ENCODE results near the gene TMEM72. TPM values are rescaled to one million over a fixed set of nuclear protein-coding genes. Genes with fewer than 3 reads are reported as not detected.

The TMEM72 gene
- total RNA-seq, 1 experiment from 2014 or later: not detected

- H3K9me3 ChIP-seq: no peaks in the 10 kb centered on the region
- H3K36me3 ChIP-seq (ENCODE audit: control insufficient read depth, insufficient read depth, low read length): no peaks in the 10 kb centered on the region
- Mint-ChIP-seq H3K4me3 (ENCODE audit: unreplicated experiment) (no peak overlapping the region), H3K4me1 (ENCODE audit: low read depth, unreplicated experiment) (no peaks in the 10 kb centered on the region), H3K36me3 (ENCODE audit: insufficient read depth, unreplicated experiment) (no peaks in the 10 kb centered on the region), H3K27me3 (ENCODE audit: insufficient read depth, unreplicated experiment) (peaks cover 13% of the 10 kb centered on the region), H3K9me3 (ENCODE audit: unreplicated experiment) (no peaks in the 10 kb centered on the region), H3K27ac (ENCODE audit: unreplicated experiment) (no peak overlapping the region)
- no TSS peak for BruUV-seq (replicated peaks)
- no peak for DNase-seq
- no peak for TF ChIP-seq CTCF (IDR thresholded peaks at IDR 0.05; ENCODE audit: insufficient read depth in 1 of 2, low read depth in 1 of 2, low read length in 1 of 2, severe bottlenecking in 1 of 2, unreplicated experiment in 1 of 2)
- intact Hi-C loops (cut with micrococcal nuclease; ENCODE audit: unreplicated experiment): no loop called here
- no peak overlapping the region for H3K4me3 ChIP-seq (ENCODE audit: low read depth, low read length)
- H3K27me3 ChIP-seq (replicated peaks; ENCODE audit: control insufficient read depth, insufficient read depth, low read length): no peaks in the 10 kb centered on the region
- ChIA-PET POLR2A (no interaction called here), CTCF (interaction anchor here (1.0 kb wide), 1 partner anchor 33 kb away, joined by 3 read pairs; no protein-coding TSS in a partner anchor)
- H3K4me1 ChIP-seq: no peaks in the 10 kb centered on the region
These were observed 19.4 kb upstream of the TMEM72 start for GRCh38 chr10:44891721-44892120.

- H3K4me3 ChIP-seq (ENCODE audit: low read depth, low read length): no peak overlapping the region
- Mint-ChIP-seq H3K27me3 (ENCODE audit: insufficient read depth, unreplicated experiment) (peaks cover 11% of the 10 kb centered on the region), H3K4me3 (ENCODE audit: unreplicated experiment) (no peak overlapping the region), H3K36me3 (ENCODE audit: insufficient read depth, unreplicated experiment) (no peaks in the 10 kb centered on the region), H3K27ac (ENCODE audit: unreplicated experiment) (no peak overlapping the region), H3K9me3 (ENCODE audit: unreplicated experiment) (no peaks in the 10 kb centered on the region), H3K4me1 (ENCODE audit: low read depth, unreplicated experiment) (no peaks in the 10 kb centered on the region)
- TF ChIP-seq CTCF (IDR thresholded peaks at IDR 0.05; ENCODE audit: insufficient read depth in 1 of 2, low read depth in 1 of 2, low read length in 1 of 2, severe bottlenecking in 1 of 2, unreplicated experiment in 1 of 2): no peak
- peaks cover 10% of the 10 kb centered on the region; the same call in 1 of the 2 replicates for H3K9me3 ChIP-seq
- ChIA-PET CTCF (no interaction called here), POLR2A (no interaction called here)
- H3K36me3 ChIP-seq (ENCODE audit: control insufficient read depth, insufficient read depth, low read length): no peaks in the 10 kb centered on the region
- no peak for DNase-seq
- no peaks in the 10 kb centered on the region for H3K27me3 ChIP-seq (replicated peaks; ENCODE audit: control insufficient read depth, insufficient read depth, low read length)
- BruUV-seq (replicated peaks): no TSS peak
- intact Hi-C loops (cut with micrococcal nuclease; ENCODE audit: unreplicated experiment): no loop called here
- no peaks in the 10 kb centered on the region for H3K4me1 ChIP-seq
These were observed 17.3 kb upstream of the TMEM72 start for GRCh38 chr10:44893604-44894468.

GRCh38 chr10:44894691-44895090, 16.4 kb upstream of the TMEM72 start:
- TF ChIP-seq CTCF (IDR thresholded peaks at IDR 0.05; ENCODE audit: insufficient read depth in 1 of 2, low read depth in 1 of 2, low read length in 1 of 2, severe bottlenecking in 1 of 2, unreplicated experiment in 1 of 2): no peak
- no peaks in the 10 kb centered on the region for H3K9me3 Mint-ChIP-seq (ENCODE audit: unreplicated experiment)
- H3K27me3 ChIP-seq (replicated peaks; ENCODE audit: control insufficient read depth, insufficient read depth, low read length): no peaks in the 10 kb centered on the region
- intact Hi-C loops (cut with micrococcal nuclease; ENCODE audit: unreplicated experiment): no loop called here
- no peak overlapping the region for H3K4me3 ChIP-seq (ENCODE audit: low read depth, low read length)
- no peak overlapping the region for H3K27ac Mint-ChIP-seq (ENCODE audit: unreplicated experiment)
- CTCF ChIA-PET: no interaction called here
- POLR2A ChIA-PET: no interaction called here
- no peak overlapping the region for H3K4me3 Mint-ChIP-seq (ENCODE audit: unreplicated experiment)
- DNase-seq: no peak
- no peaks in the 10 kb centered on the region for H3K4me1 ChIP-seq
- BruUV-seq (replicated peaks): no TSS peak
- H3K27me3 Mint-ChIP-seq (ENCODE audit: insufficient read depth, unreplicated experiment): peaks cover 11% of the 10 kb centered on the region
- H3K36me3 ChIP-seq (ENCODE audit: control insufficient read depth, insufficient read depth, low read length): no peaks in the 10 kb centered on the region
- H3K36me3 Mint-ChIP-seq (ENCODE audit: insufficient read depth, unreplicated experiment): no peaks in the 10 kb centered on the region
- no peaks in the 10 kb centered on the region for H3K4me1 Mint-ChIP-seq (ENCODE audit: low read depth, unreplicated experiment)
- peaks cover 10% of the 10 kb centered on the region; the same call in 1 of the 2 replicates for H3K9me3 ChIP-seq
